Activated CD8-positive, alpha-beta T cell treated with anti-CD3 and anti-CD28 coated beads, Interleukin-2, amount 10 ng/mL, durations not matched to agents 7 days and 5 days (primary cell): ENCODE data around the gene FAM89A. TPM values are rescaled to one million over a fixed set of nuclear protein-coding genes. Genes with fewer than 3 reads are reported as not detected.
"Not testable (repeated sequence)": the region's sequence is repeated elsewhere in the genome, so short reads cannot be mapped to it uniquely, and the experiment has no call there.

ENCODE experiments used
- ATAC-seq: fragments of 150-1000 bp; cut with Tn5 transposase; one replicate; pipeline ENCODE4 v1.10.0; 2021; ENCODE audit warnings: moderate library complexity
- CTCF ChIA-PET: fragments of 350-600 bp; sonication (Branson Sonifier 250); formaldehyde crosslinking; loops from one replicate; lab custom pipeline; 2021; ENCODE audit warnings: antibody characterized with exemption; lab: Charles Lee
- POLR2A ChIA-PET: fragments of 350-600 bp; sonication (Branson Sonifier 250); formaldehyde crosslinking; loops from one replicate; lab custom pipeline; 2021; ENCODE audit warnings: antibody characterized with exemption; lab: Charles Lee
- DNase-seq: peaks from one replicate; pipeline ENCODE4 v3.0.0-alpha.2; 2020
- H3K27ac Mint-ChIP-seq: one replicate; pipeline ENCODE4 v1.8.0; 2021; ENCODE audit warnings: mild to moderate bottlenecking, mixed read lengths
- H3K27me3 Mint-ChIP-seq: one replicate; pipeline ENCODE4 v1.8.0; 2021; ENCODE audit warnings: low read depth, mixed read lengths
- H3K36me3 Mint-ChIP-seq: one replicate; pipeline ENCODE4 v1.8.0; 2021; ENCODE audit warnings: low read depth, mixed read lengths
- H3K4me1 Mint-ChIP-seq: one replicate; pipeline ENCODE4 v1.8.0; 2021; ENCODE audit warnings: low read depth, mixed read lengths
- H3K4me3 Mint-ChIP-seq: one replicate; pipeline ENCODE4 v1.8.0; 2021; ENCODE audit warnings: mild to moderate bottlenecking, mixed read lengths
- H3K9me3 Mint-ChIP-seq: one replicate; pipeline ENCODE4 v1.8.0; 2022; ENCODE audit warnings: mixed read lengths; ENCODE audit not compliant: insufficient read depth
- total RNA-seq, 2 experiments: library from RNA; stranded (reverse); gene quantifications; one replicate each; pipeline ENCODE4 v1.2.3, GENCODE V29; 2021

Gene FAM89A
- total RNA-seq, 2 experiments from 2014 or later = 5.7 to 6.1 TPM

DNA sequence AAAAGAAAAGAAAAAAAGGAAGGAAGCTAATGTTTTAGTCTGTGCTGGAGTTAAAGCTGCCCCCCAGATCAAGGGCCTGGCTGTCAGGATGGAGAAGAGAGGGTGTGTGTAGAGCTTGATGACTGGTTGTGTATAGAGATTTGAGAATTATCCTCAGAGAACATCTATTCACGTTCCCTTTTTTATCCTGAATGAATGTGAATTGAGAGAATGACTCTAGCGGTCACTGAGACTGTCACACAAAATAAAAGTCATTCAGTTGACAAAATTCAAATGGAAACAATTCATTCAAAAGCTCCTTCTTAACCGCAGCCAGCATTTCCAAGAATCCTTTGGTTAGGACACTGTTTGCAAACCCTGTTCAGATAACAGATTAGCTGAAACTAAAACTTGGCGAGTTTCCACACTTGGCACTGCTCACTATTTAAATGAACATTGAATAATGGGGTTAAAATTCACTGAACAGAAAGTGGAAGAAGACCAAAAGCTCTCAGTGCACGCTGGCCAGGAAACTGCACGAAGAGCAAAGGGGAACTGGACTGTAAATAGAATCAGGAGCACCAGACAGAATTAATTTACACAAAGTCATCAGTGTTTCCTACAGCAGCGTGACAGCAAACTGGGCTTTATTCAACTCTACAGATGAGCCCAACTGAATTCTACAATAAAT is 13.6 kb upstream of the FAM89A start:
- peak overlapping the region; percentile 49 for H3K4me3 Mint-ChIP-seq
- peak; percentile 66 for ATAC-seq
- H3K27ac Mint-ChIP-seq = peak overlapping the region; percentile 49

DNA sequence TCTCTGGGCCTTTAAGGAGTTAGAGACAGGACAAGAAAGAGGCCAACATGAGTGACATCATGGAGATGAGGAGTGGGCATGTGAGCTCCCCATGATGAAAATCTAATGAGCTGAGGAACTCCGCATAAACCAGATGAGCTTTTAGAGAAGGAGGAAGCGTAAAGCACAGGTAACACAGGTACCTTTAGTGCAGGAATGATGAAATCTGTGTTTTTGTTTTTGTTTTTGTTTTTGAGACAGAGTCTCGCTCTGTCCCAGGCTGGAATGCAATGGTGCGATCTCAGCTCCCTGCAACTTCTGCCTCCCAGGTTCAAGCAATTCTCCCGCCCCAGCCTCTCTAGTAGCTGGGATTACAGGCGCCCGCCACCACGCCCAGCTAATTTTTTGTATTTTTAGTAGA is 12.7 kb upstream of the FAM89A start:
- ChIA-PET POLR2A (no interaction called here), CTCF (interaction anchor here (1.0 to 1.5 kb wide), 3 partner anchors 15 to 134 kb away, joined by 3 to 4 read pairs (median 3); no protein-coding TSS in a partner anchor)
- peaks cover 15% of the 10 kb centered on the region for H3K4me1 Mint-ChIP-seq
- ATAC-seq (no peak), DNase-seq (no peak)
- no peak overlapping the region for H3K27ac Mint-ChIP-seq
- peaks cover 12% of the 10 kb centered on the region for H3K27me3 Mint-ChIP-seq
- H3K9me3 Mint-ChIP-seq = no peaks in the 10 kb centered on the region
- no peaks in the 10 kb centered on the region for H3K36me3 Mint-ChIP-seq
- no peak overlapping the region for H3K4me3 Mint-ChIP-seq

More for the DNA sequence above, 13.6 kb upstream of the FAM89A start:
- Mint-ChIP-seq H3K36me3 (no peaks in the 10 kb centered on the region), H3K9me3 (no peaks in the 10 kb centered on the region), H3K27me3 (peaks cover 9% of the 10 kb centered on the region), H3K4me1 (peaks cover 15% of the 10 kb centered on the region)
- ChIA-PET POLR2A (interaction anchor here (0.9 kb wide), 1 partner anchor 14 kb away, joined by 5 read pairs; no protein-coding TSS in a partner anchor), CTCF (interaction anchor here (0.9 to 2.5 kb wide), 8 partner anchors 12 to 134 kb away, joined by 3 to 8 read pairs (median 4); partner anchors contain the start of gene FAM89A)
- DNase-seq = peak; percentile 31

DNA sequence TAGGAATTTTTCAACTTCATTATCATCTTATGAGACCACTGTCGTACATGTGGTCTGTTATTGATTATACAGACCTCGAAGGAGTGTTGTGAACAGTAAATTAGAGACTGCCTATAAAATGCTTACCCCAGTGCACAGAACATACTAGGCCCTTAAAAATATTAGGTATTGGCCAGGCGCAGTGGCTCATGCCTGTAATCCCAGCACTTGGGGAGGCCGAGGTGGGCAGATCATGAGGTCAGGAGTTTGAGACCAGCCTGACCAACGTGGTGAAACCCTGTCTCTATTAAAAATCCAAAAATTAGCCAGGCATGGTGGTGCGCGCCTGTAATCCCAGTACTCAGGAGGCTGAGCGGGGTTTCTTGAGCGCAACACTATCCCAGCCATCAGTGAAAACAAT is 10.9 kb upstream of the FAM89A start:
- H3K4me3 Mint-ChIP-seq, POLR2A ChIA-PET, H3K27ac Mint-ChIP-seq, H3K36me3 Mint-ChIP-seq, ATAC-seq, H3K9me3 Mint-ChIP-seq, CTCF ChIA-PET, DNase-seq: not testable (repeated sequence)
- Mint-ChIP-seq H3K27me3 (peaks cover 23% of the 10 kb centered on the region), H3K4me1 (peaks cover 15% of the 10 kb centered on the region)

DNA sequence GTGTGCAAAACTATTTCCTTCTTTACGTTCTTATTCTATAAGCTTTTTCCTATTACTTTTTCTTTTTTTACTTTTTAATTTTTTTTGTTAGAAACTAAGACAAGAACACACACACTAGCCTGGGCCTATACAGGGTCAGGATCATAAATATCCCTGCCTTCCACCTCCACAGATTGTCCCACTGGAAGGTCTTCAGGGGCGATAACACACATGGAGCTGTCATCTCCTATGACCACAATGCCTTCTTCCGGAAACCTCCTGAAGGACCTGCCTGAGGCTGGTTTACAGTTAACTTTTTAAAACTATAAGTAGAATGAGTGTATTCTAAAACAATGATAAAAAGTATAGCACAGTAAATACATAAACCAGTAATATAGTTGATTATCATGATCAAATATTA is 10.3 kb upstream of the FAM89A start:
- DNase-seq (no peak), ATAC-seq (no peak)
- Mint-ChIP-seq H3K27ac (no peak overlapping the region), H3K4me3 (no peak overlapping the region), H3K4me1 (peaks cover 15% of the 10 kb centered on the region), H3K9me3 (no peaks in the 10 kb centered on the region), H3K36me3 (no peaks in the 10 kb centered on the region), H3K27me3 (peaks cover 27% of the 10 kb centered on the region)
- POLR2A ChIA-PET = no interaction called here
- CTCF ChIA-PET = no interaction called here

DNA sequence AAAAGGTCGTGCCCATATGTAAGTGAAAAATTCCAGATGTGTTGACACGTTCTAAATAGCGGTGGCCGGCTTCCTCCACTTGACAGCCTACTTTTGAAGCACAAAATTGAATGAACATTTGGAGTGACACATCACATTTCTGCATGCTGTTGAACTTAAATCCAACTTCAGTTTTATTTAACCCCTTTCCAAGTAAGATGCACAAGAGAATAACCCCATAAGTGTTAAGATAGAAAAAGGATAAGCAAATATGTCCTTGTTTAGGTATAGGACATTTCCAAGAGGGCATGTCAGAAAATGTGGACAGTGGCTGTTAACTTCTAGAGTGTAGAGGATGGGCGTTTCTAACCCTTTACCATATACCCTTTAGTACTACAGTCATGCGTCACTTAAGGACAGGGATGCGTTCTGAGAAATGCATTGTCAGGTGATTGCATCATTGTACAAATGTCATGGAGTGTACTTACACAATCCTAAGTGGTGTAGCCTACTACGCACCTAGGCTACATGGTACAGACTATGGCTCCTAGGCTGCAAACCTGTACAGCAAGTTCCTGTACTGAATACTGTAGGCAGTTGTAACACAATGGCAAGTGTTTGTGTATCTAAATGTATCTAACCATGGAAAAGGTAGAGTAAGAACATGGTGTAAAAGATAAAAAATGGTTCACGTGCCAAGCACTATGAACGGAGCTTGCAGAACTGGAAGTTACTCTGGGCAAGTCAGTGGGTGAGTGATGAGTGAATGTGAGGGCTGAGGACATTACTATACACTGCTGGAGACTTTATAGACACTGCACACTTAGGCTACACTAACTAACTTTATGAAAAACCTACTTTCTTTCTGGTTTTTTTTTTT is 9.3 kb upstream of the FAM89A start:
- Mint-ChIP-seq H3K9me3 (no peaks in the 10 kb centered on the region), H3K27me3 (peaks cover 33% of the 10 kb centered on the region), H3K36me3 (no peaks in the 10 kb centered on the region), H3K27ac (no peak overlapping the region), H3K4me3 (no peak overlapping the region), H3K4me1 (peaks cover 15% of the 10 kb centered on the region)
- POLR2A ChIA-PET = interaction anchor here (0.7 kb wide), 1 partner anchor 21 kb away, joined by 3 read pairs; no protein-coding TSS in a partner anchor
- CTCF ChIA-PET = interaction anchor here (0.6 kb wide), 1 partner anchor 87 kb away, joined by 4 read pairs; no protein-coding TSS in a partner anchor
- ATAC-seq (no peak), DNase-seq (no peak)

DNA sequence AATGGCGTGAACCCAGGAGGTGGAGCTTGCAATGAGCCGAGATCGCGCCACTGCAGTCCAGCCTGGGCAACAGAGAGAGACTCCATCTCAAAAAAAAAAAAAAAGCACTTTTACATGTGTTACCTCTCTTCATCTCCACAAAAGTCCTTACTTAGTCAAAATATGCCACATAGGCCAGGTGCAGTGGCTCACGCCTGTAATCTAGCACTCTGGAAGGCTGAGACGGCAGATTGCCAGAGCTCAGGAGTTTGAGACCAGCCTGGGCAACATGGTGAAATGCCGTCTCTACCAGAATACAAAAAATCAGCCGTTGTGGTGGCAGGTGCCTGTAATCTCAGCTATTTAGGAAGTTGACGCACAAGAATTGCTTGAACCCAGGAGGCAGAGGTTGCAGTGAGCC is 8.4 kb upstream of the FAM89A start:
- H3K27me3 Mint-ChIP-seq = peaks cover 37% of the 10 kb centered on the region
- ChIA-PET POLR2A (interaction anchor here (0.7 kb wide), 1 partner anchor 20 kb away, joined by 3 read pairs; no protein-coding TSS in a partner anchor), CTCF (interaction anchor here (0.6 kb wide), 1 partner anchor 88 kb away, joined by 4 read pairs; no protein-coding TSS in a partner anchor)
- H3K36me3 Mint-ChIP-seq, H3K4me3 Mint-ChIP-seq, H3K9me3 Mint-ChIP-seq, ATAC-seq, DNase-seq, H3K4me1 Mint-ChIP-seq, H3K27ac Mint-ChIP-seq: not testable (repeated sequence)

DNA sequence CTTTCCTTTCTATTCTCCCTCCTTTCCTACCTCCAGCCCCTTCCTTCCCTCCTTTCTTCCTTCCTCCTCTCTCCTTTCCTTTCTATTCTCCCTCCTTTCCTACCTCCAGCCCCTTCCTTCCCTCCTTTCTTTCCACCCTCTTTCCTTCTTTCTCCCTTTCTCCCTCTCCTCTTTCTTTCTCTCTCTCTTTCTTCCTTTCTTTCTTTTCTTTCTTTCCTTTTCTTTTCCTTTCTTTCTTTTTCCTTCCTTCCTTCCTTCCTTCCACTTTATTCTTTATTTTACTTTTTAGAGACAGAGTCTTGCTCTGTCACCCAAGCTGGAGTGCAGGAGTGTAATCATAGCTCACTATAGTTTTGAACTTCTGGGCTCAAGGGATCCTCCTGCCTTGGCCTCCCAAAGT is 7.5 kb upstream of the FAM89A start:
- H3K27ac Mint-ChIP-seq, H3K4me1 Mint-ChIP-seq, H3K36me3 Mint-ChIP-seq, ATAC-seq, H3K4me3 Mint-ChIP-seq, DNase-seq, POLR2A ChIA-PET, CTCF ChIA-PET, H3K9me3 Mint-ChIP-seq: not testable (repeated sequence)
- H3K27me3 Mint-ChIP-seq = peaks cover 40% of the 10 kb centered on the region

DNA sequence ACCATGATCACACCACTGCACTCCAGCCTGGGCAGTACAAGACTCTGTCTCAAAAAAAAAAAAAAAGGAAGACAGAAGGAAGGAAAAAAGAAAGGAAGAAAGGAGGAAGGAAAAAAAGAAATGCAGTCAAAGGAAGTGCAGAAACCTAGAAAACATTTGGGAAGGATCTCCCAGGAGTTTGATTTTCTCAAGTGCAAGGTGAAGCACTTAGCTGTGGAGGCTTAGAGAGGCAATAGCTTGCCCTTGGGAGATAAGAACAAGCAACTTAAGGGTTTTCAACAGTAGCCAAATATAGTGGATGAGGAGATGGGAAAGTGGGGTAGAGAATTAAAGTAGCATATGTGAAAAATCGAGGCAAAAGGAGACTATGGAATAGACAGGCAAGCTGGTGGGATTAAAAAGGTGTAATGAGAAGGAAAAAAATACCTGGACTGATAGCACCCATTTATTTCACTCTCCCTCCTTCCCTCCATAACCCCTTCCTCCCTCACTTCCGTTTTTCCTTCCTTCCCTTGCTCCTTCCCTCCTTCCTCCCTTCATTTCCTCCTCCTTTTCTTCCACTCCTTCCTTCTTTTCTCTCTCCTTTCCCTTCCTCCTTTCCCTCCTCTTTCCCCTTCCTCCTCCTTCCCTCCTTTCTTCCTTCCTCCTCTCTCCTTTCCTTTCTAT is 6.8 kb upstream of the FAM89A start:
- ATAC-seq (no peak), DNase-seq (no peak)
- CTCF ChIA-PET = no interaction called here
- Mint-ChIP-seq H3K27me3 (peaks cover 46% of the 10 kb centered on the region), H3K9me3 (no peaks in the 10 kb centered on the region), H3K4me3 (no peak overlapping the region), H3K27ac (no peak overlapping the region), H3K36me3 (no peaks in the 10 kb centered on the region), H3K4me1 (no peaks in the 10 kb centered on the region)
- POLR2A ChIA-PET = no interaction called here

DNA sequence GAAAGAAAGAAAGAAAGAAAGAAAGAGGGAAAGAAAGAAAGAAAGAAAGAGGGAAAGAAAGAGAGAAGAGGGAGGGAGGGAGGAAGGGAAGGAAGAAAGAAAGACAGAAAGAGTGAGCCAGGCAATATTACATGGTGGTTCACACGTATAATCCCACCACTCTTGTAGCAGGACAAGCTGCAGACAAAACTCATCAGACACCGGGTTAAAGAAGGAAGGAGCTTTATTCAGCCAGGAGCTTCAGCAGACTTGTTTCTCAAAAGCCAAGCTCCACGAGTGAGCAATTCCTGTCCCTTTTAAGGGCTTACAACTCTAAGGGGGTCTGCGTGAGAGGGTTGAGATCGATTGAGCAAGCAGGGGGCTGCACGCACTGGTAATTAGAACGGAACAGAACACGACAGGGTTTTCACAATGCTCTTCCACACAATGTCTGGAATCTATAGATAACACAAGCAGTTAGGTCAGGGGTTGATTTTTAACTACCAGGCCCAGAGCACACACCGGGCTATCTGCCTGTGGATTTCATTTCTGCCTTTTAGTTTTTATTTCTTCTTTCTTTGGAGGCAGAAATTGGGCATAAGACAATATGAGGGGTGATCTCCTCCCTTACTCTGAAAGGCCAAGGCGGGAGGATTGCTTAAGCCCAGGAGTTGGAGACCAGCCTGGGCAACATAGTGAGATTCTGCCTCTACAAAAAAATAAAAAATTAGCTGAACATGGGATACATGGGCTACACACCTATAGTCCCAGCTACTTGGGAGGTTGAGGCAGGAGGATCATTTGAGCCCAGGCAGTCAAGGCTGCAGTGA is 6.1 kb upstream of the FAM89A start:
- POLR2A ChIA-PET = not testable (repeated sequence)
- peaks cover 50% of the 10 kb centered on the region for H3K27me3 Mint-ChIP-seq

DNA sequence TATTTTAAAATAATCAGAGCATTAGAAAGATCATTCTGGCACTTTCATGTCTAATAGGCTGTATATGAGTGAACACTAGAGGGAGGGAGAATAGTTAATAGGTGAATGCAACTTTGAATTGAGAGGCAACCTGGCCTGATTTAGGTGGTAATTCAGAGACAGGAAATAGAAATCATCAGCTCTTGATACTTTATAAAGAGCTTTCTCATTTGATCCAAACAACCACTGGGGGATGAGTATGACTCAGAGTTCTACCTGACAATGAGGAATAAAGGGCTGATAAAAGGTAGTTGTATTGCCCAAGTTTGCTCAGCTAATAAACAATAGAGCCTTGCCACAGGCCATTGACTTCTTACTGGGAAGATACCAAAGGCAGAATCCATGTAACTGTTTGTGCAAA is 5.2 kb upstream of the FAM89A start:
- H3K27ac Mint-ChIP-seq = no peak overlapping the region
- H3K4me1 Mint-ChIP-seq = peaks cover 3% of the 10 kb centered on the region
- no peak for DNase-seq
- H3K4me3 Mint-ChIP-seq = no peak overlapping the region
- H3K27me3 Mint-ChIP-seq = peaks cover 50% of the 10 kb centered on the region
- POLR2A ChIA-PET = no interaction called here
- ATAC-seq = no peak
- no peaks in the 10 kb centered on the region for H3K36me3 Mint-ChIP-seq
- CTCF ChIA-PET = interaction anchor here (1.8 kb wide), 2 partner anchors 9 to 15 kb away, joined by 4 to 5 read pairs; no protein-coding TSS in a partner anchor
- no peaks in the 10 kb centered on the region for H3K9me3 Mint-ChIP-seq

More for the DNA sequence above, 6.1 kb upstream of the FAM89A start:
- not testable (repeated sequence) for DNase-seq, H3K9me3 Mint-ChIP-seq, ATAC-seq, H3K4me3 Mint-ChIP-seq, H3K27ac Mint-ChIP-seq, H3K4me1 Mint-ChIP-seq, H3K36me3 Mint-ChIP-seq
- CTCF ChIA-PET = interaction anchor here (1.8 kb wide), 1 partner anchor 10 kb away, joined by 5 read pairs; no protein-coding TSS in a partner anchor

DNA sequence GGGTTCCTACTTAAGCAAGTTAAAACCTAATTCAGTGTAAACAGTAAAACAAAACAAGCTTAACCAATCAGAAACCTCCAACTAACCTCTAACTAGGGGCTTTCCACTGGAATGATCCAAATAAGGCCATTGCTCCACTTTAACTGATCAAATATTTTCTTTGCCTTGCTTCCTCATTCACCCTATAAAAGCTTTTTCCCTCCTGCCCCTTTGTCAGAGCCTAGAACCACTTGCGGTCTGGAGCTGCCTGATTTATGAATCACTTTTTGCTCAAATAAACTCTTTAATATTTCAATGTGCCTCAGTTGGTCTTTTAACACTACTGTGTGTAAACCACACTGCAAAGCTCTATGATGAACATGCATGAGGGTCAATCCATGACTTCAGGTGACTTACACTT is 4.5 kb upstream of the FAM89A start:
- DNase-seq (no peak), ATAC-seq (no peak)
- H3K27me3 Mint-ChIP-seq = peaks cover 49% of the 10 kb centered on the region
- H3K27ac Mint-ChIP-seq = no peak overlapping the region
- ChIA-PET POLR2A (no interaction called here), CTCF (interaction anchor here (1.8 kb wide), 2 partner anchors 8 to 14 kb away, joined by 4 to 5 read pairs; no protein-coding TSS in a partner anchor)
- no peak overlapping the region for H3K4me3 Mint-ChIP-seq
- no peaks in the 10 kb centered on the region for H3K36me3 Mint-ChIP-seq
- H3K9me3 Mint-ChIP-seq = no peaks in the 10 kb centered on the region
- peaks cover 3% of the 10 kb centered on the region for H3K4me1 Mint-ChIP-seq
